ENCODE results near the gene HAP1. TPM values are rescaled to one million over a fixed set of nuclear protein-coding genes. Genes with fewer than 3 reads are reported as not detected.

The HAP1 gene, protein sequence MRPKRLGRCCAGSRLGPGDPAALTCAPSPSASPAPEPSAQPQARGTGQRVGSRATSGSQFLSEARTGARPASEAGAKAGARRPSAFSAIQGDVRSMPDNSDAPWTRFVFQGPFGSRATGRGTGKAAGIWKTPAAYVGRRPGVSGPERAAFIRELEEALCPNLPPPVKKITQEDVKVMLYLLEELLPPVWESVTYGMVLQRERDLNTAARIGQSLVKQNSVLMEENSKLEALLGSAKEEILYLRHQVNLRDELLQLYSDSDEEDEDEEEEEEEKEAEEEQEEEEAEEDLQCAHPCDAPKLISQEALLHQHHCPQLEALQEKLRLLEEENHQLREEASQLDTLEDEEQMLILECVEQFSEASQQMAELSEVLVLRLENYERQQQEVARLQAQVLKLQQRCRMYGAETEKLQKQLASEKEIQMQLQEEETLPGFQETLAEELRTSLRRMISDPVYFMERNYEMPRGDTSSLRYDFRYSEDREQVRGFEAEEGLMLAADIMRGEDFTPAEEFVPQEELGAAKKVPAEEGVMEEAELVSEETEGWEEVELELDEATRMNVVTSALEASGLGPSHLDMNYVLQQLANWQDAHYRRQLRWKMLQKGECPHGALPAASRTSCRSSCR
- 1 to 10 TPM in 2 of 4 donors, under 1 TPM in 2; 0.75 to 1.8 (median 1.1) TPM for total RNA-seq

DNA sequence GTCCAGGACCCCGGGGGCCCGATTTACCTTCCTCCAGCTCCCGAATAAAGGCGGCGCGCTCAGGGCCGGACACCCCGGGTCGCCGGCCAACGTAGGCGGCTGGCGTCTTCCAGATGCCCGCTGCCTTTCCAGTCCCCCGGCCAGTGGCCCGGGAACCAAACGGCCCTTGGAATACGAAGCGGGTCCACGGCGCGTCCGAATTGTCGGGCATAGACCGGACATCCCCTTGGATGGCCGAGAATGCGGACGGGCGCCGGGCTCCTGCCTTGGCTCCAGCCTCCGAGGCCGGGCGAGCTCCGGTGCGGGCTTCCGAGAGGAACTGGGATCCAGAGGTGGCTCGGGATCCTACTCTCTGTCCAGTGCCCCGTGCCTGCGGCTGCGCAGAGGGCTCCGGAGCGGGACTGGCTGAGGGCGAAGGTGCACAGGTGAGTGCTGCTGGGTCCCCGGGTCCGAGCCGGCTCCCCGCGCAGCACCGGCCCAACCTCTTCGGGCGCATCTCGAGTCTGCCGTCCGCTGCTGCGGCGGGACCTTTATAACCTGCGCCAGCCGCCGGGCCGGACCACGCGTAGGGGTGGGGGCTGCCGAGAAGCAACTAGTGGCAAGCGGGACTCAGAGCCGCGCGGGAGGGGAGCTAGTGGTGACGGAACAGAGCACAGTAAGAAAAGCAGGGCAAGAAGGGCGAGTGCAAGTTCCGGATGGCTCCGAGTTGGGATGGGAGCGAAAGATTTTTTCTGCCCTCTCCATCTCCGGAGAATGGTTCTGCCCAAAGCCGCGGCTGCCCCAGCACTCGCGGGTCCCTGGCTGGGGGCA is at the start of gene HAP1:
Gene HAP1 (minus strand): TSS at position 505 of the 810 bp plus-strand sequence. CDS start 9 bp downstream, at position 496.
- intact Hi-C loops (cut with DNase I; ENCODE audit: low total_unique reads), result no loop called here
- no peak for DNase-seq (ENCODE audit: low spot score in 2 of 2)
- 0 to 1% methylated on average over 43 to 48 of the region's 77 CpGs for WGBS, 2 donors
- no peak for TF ChIP-seq POLR2A (IDR thresholded peaks at IDR 0.05)
- TF ChIP-seq, protein P1, sequence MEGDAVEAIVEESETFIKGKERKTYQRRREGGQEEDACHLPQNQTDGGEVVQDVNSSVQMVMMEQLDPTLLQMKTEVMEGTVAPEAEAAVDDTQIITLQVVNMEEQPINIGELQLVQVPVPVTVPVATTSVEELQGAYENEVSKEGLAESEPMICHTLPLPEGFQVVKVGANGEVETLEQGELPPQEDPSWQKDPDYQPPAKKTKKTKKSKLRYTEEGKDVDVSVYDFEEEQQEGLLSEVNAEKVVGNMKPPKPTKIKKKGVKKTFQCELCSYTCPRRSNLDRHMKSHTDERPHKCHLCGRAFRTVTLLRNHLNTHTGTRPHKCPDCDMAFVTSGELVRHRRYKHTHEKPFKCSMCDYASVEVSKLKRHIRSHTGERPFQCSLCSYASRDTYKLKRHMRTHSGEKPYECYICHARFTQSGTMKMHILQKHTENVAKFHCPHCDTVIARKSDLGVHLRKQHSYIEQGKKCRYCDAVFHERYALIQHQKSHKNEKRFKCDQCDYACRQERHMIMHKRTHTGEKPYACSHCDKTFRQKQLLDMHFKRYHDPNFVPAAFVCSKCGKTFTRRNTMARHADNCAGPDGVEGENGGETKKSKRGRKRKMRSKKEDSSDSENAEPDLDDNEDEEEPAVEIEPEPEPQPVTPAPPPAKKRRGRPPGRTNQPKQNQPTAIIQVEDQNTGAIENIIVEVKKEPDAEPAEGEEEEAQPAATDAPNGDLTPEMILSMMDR (IDR thresholded peaks at IDR 0.05), result no peak
- H3K4me3 ChIP-seq (ENCODE audit: low read depth, poor library complexity, severe bottlenecking), result peak within 1 kb of the TSS; percentile 8

DNA sequence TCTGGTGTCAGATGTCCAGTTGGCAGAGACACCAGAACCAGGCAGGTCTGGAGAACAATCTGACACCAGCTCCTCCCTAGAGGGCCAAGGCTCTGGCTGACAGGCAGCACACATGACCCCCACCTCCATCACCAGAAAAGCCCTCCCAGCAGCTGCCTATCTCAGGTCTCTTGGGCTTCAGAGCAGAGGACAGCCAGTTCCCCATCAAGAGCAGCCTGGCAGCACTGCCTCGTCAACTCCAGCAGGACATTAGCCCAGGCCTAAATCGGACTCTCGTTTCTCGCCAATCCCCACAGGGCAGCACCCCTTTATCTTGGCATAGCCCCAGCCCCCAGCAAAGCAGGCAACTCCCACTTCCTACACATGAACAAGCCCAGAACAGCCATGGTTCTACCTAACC is 47.7 kb upstream of the HAP1 start:
- intact Hi-C loops (cut with DNase I; ENCODE audit: low total_unique reads), result no loop called here
- no peak overlapping the region for H3K4me3 ChIP-seq (ENCODE audit: low read depth, poor library complexity, severe bottlenecking)
- TF ChIP-seq POLR2A (IDR thresholded peaks at IDR 0.05), result no peak
- TF ChIP-seq, protein P1 (IDR thresholded peaks at IDR 0.05), result no peak
- 21 to 26% methylated on average over 4 of the region's 4 CpGs for WGBS, 2 donors
- no peak for DNase-seq (ENCODE audit: low spot score in 2 of 2)

DNA sequence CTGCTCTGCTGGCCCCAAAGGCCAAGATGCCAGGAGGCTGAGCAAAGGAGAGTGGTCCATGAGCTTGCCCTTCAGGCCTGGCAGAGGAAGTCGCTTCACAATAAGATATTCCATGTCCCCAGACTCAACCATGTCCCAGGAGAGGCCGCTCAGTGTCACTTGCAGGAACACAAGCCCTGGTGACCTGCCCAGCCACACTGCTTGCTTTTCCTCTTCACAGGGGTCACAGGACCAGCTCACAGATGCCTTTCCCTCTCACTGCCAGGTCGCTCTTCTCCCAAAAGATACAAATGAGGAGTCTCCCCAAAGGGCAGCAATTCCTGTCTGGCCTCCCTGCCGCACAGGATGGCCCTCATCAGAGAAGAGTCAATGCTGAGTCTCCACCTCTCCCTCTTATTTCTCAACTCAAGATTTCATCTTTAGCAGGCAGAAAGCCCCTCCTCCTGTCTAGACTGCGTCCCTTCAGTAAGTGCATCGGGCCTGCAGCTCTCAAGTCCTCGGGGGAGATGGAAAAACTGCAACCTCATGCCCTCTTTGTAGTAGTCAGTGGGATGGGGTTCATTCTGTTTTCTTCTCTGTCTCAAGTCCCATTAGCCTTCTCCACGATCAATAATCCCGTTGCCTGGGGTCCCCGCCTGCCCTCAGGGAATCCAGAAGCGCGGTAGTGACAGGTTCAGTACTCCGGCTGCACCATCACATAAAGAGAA is 47.1 kb upstream of the HAP1 start:
- no peak overlapping the region for H3K4me3 ChIP-seq (ENCODE audit: low read depth, poor library complexity, severe bottlenecking)
- DNase-seq (ENCODE audit: low spot score in 2 of 2), result no peak
- TF ChIP-seq, protein P1 (IDR thresholded peaks at IDR 0.05), result no peak
- TF ChIP-seq POLR2A (IDR thresholded peaks at IDR 0.05), result no peak
- WGBS, 2 donors, result 51 to 53% methylated on average over 13 of the region's 13 CpGs
- intact Hi-C loops (cut with DNase I; ENCODE audit: low total_unique reads), result no loop called here

DNA sequence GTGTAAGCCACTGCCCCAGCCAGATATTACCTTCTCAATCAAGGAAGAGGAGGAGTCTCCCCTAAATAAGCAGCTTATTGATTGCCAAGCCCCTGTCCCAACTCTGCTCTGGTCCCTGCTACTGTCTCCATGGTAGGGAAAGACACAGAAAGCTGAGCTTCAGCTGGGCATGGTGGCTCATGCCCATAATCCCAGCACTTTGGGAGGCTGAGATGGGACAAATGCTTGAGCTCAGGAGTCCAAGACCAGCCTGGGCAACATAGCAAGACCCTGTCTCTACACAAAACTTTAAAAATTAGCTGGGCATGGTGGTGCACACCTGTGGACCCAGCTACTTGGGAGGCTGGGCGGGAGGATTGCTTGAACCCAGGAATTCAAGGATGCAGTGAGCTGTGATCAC is 45.5 kb upstream of the HAP1 start:
- intact Hi-C loops (cut with DNase I; ENCODE audit: low total_unique reads), result no loop called here
- no peak overlapping the region for H3K4me3 ChIP-seq (ENCODE audit: low read depth, poor library complexity, severe bottlenecking)
- no peak for TF ChIP-seq POLR2A (IDR thresholded peaks at IDR 0.05)
- TF ChIP-seq, protein P1 (IDR thresholded peaks at IDR 0.05), result no peak
- WGBS, 2 donors, result 81 to 90% methylated on average over 1 of the region's 1 CpG
- DNase-seq (ENCODE audit: low spot score in 2 of 2), result no peak

DNA sequence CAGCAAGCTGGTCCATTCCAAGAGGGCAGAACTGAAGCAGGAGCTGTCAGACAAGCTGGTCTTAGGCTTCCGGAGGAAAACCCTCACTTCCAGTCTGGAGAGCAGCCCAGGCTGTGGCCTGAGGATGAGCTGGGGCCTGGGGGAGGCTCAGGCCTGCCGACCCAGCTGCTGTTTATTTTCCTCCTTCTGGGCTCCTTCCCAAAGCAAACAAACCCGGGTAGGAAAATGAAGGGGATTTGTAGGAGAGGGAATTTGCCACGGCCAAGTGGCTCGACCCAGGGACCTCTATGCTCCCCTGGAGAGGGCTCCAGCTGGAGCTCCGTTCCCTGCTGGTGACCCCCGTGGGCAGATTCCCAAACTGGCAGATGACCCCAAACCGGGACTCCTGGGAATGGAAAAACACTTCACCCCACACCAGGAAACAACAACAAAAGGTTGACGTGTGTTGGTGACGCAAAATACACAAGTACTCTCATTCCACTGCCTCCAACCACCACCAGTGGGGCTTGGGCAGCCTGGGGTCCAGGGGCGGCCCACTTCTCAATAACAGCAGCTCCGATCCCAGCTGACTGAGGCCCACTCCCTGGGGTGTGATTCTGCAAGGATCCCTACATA is 43.2 kb upstream of the HAP1 start:
- intact Hi-C loops (cut with DNase I; ENCODE audit: low total_unique reads), result no loop called here
- 30 to 31% methylated on average over 12 of the region's 12 CpGs for WGBS, 2 donors
- no peak for DNase-seq (ENCODE audit: low spot score in 2 of 2)
- H3K4me3 ChIP-seq (ENCODE audit: low read depth, poor library complexity, severe bottlenecking), result no peak overlapping the region
- TF ChIP-seq, protein P1 (IDR thresholded peaks at IDR 0.05), result no peak
- TF ChIP-seq POLR2A (IDR thresholded peaks at IDR 0.05), result no peak
